AG08396 (cell line): ENCODE data around the gene OR5C1.
"Not testable (repeated sequence)": the region's sequence is repeated elsewhere in the genome, so short reads cannot be mapped to it uniquely, and the experiment has no call there.

Source experiments
- DNase-seq: peaks from one replicate; pipeline ENCODE4 v3.0.0; 2012; ENCODE audit warnings: low spot score, mixed read lengths

OR5C1 gene

DNA sequence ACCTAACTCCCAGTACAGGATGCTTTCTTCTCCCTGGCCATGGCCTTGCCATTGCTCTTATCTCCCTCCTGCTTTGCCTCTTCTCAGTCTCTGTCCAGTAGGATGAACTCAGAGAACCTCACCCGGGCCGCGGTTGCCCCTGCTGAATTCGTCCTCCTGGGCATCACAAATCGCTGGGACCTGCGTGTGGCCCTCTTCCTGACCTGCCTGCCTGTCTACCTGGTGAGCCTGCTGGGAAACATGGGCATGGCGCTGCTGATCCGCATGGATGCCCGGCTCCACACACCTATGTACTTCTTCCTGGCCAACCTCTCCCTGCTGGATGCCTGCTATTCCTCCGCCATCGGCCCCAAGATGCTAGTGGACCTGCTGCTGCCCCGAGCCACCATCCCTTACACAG lies at the start of gene OR5C1:
Gene OR5C1, plus strand, starts transcription at position 103 of the 400 bp plus-strand sequence. Its CDS starts 0 bp downstream, at position 103.
- DNase-seq, result no peak

DNA sequence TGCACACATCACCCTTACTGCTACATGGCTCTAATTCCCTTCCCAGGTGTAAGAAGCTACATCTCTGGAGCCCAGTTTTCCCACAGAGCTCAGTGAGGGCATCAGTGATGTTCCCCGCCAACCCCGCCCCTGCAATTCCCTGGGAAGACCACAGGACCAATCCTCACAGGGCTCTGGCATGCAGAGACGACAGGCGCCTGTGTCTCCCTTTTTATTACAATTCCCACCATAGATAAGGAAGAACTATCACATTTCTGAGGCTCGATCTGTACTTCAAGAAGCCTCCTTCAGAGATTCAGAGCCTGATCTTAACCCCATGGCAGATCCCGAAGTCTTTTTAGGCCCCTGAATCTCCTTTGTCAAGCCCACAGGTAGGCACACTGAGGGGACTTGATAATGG lies 46.7 kb upstream of the OR5C1 start, which contains the start of gene OR1L6:
Gene OR1L6, plus strand, starts transcription at position 301 of the 400 bp plus-strand sequence. CDS start 7,545 bp downstream, outside the sequence.
- DNase-seq, result no peak

DNA sequence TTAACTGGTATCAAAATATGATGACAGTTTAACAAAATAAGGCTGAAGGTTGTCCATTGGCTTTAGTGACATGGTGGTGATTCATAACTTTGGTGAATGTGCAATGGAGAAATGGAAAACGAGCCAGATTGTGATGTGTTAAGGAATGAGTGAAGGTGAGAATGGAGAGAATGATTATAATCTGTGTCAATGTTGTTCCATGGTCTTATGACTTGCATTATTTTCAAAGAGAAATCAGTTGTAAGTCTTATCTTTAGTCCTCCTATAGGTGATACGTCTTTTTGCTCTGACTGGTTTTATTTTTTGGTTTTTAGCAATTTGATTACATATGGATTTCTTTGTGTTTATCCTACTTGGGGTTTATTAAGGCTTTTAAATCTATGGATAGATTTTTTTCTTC lies 33.9 kb upstream of the OR5C1 start:
- DNase-seq, result no peak

DNA sequence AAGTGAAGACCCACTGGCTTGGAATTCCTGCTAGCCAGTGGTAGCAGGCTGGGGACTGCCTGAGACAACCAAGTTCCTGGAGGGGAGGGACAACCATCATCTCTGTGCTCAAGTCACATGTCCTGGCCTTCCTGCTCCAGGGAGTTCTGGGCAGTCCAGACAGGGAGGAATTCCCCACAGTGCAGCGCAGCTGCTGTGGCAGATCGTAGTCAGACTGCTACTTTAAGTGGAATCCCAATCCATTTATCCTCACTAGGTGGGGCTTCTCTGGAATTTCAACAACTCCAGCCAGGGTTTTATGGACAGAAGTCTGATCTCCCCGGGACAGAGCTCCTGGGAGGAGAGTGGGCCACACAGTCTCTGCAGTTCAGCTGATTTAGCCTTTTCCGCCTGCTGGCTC lies 20.9 kb upstream of the OR5C1 start:
- no peak for DNase-seq

DNA sequence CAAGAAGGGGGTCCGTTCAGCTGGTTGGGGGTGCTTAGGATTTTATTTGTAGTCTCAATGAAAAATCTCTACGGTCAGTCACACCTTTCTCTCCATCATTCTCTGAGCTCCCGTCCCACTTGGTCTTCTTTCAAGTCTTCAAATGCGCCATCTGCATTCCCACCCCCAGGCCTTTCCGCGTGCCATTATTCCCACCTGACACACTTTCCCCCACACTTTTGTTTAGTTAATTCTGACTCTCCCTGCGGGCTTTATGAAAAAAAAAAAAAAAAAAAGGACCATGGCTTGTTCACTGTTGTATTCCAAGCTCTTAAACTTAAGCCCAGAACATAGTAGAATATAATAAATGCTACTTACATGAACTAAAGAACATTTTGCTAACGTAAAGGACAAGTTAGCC lies 11.7 kb upstream of the OR5C1 start:
- DNase-seq, result no peak

DNA sequence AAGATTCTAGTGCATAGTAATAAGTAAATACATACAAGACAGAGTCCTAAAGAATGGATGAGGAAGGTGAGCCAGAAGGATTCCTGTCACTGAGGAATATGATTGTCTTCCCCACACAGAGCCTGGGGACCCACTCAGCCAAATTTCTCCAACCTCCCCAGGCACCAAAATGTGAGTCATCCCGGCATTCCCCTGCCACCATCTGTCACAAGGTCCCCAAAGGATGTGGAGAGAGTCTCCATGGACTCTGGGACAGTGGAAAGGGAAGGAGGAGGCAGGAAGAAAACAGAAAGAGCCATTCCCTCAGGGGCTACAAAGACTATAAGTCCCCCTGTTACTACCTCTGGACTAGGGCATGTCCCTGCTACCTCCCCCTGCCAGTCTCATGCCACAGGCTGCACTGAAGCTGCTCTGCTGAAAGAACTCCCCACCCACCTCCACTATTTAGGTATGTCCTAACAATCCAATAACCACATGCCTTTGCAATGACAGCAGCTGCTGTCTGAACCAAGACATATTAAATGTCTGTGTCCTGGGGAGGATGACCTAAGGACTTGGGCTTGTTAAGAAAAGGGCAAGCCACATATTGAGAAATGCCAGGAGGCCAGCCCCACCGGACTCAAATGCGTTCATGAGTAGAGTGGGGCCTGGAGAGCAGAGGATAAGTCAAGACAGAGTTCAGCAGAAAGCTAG lies 10.7 kb upstream of the OR5C1 start:
- peak; percentile 80 for DNase-seq

DNA sequence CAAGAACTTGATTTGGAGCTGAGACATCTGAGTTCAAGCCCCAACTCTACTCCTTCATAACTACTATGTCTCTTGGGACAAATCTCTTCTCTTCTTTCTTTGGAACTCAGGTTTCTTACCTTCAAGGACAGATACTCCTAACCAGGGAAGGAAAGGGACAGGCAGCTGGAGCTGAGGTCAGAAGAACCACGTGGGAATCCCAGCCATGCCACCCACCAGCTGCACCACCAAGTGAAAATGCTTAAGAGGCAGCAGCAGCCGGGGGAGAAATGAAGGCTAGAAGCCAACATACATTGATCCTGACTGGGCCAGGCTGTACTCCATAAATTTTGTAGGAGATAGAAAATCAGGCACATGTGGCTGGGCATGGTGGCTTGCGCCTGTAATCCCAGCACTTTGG lies 9.6 kb upstream of the OR5C1 start:
- DNase-seq, result no peak

DNA sequence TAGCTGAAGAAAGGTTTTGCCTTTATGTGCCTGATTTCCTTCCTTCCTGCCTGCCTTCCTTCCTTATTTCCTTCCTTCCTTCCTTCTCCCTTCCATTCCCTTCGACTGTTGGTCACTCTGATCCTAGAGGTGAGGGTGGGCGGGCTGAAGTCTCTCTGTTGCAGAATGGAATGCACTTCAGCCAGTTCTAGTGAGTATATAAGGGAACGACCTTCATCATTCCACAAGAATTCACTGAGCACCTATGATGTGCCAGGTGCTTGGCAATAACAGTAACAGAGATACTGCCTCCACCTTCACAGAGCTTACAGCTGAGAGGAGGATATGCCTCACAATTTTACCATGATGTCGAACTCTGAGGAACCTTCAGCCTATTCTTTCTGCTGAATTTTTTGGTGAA lies 8.7 kb upstream of the OR5C1 start:
- no peak for DNase-seq

DNA sequence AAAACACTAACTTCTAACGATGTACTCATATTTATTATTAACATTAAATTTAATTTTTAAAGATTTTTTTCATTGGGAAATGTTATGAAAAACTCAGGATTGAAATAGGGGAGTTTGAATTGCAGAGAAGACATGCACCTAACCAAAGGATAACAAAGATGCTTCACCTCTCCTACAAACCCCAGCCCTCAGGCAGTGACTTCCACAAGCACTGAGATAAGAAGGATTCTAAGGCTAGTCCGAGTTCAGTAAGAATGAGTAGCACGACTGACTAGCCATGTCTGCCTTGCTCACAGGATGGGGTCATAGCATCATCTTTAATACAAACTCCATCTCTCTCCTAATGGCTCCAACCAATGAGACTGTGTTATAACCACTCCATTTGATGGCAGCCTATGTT lies 7.1 kb upstream of the OR5C1 start:
- no peak for DNase-seq

DNA sequence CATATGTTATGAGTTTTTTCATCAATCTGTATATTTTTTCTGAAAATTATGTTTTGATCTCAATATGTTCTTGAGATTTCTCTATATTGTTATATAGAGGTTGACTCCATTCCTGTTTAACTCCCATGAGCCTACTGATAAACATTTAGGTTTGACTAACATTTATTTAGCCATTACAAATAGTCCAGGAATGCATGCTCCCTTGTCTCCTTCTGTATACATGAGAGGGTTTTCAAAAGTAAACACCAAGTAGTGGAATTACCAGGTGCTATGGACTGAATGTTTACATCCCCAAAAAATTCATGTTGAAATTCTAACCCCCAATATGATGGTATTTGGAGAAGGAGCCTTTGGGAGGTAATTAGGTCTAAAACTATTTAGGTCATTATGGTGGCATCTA lies 3.5 kb upstream of the OR5C1 start:
- no peak for DNase-seq

DNA sequence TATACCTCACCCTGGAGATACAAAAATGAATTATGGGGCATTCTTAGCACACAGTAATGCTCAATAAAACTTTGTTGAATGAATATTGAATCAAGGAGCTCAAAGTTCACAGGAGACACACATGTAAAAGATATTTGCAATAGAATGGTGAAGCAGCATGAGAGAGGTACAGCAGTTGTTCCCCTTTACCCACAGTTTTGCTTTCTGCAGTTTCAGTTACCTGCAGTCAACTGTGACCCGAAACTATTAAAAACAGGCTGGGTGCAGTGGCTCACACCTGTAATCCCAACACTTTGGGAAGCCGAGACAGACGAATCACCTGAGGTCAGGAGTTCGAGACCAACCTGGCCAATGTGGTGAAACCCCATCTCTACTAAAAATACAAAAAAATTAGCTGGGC lies 2.4 kb upstream of the OR5C1 start:
- no peak for DNase-seq

DNA sequence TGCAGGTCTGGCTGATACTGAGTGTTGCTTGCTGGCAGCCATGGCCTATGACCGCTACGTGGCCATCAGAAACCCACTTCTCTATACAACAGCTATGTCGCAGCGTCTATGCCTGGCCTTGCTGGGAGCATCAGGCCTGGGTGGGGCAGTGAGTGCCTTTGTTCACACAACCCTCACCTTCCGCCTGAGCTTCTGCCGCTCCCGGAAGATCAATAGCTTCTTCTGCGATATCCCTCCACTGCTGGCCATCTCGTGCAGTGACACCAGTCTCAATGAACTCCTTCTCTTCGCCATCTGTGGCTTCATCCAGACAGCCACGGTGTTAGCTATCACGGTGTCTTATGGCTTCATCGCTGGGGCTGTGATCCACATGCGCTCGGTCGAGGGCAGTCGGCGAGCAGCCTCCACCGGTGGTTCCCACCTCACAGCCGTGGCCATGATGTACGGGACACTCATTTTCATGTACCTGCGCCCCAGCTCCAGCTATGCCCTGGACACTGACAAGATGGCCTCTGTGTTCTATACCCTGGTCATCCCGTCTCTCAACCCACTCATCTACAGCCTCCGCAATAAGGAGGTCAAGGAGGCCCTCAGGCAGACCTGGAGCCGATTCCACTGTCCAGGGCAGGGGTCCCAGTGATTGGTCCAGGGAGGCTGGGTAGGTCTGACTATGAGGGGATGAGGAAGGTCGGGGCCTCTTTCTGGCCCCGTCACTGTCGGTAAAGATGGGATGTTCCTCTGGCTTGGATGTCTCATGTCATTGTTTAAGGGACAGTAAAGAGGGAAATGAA lies 718 bp downstream of the OR5C1 start:
- no peak for DNase-seq

DNA sequence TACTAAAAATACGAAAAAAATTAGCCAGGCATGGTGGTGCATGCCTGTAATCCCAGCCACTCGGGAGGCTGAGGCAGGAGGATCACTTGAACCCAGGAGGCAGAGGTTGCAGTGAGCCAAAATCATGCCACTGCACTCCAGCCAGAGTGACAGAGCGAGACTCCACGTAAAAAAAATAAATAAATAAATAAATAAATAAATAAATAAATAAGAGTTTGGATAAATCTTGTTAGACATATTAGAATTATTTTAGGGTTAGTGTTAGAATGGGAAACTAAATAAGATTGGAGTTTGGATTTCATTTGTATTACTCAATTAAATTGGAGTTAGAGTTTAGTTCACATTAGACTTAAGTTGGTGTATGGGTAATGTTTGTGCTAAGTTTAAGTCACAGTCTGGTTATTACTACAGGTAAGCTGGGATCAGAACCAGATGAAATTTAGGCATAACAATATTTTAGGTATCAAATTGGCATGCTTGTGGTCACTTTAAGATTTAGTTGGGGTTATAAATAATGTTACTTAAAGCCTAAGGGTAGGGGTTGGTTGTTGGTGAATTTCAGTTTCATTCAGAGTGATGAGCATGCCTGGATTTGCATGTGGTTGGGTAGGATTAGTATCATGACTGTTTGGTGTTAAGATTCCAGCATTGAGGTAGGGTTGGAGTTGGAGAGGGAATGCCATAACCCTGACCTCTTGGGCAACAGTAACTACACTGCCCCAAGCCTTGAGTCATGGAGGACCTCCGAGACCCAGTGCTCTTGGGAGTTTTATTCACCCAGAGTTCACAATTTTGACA lies 3.3 kb downstream of the OR5C1 start:
- no peak for DNase-seq

DNA sequence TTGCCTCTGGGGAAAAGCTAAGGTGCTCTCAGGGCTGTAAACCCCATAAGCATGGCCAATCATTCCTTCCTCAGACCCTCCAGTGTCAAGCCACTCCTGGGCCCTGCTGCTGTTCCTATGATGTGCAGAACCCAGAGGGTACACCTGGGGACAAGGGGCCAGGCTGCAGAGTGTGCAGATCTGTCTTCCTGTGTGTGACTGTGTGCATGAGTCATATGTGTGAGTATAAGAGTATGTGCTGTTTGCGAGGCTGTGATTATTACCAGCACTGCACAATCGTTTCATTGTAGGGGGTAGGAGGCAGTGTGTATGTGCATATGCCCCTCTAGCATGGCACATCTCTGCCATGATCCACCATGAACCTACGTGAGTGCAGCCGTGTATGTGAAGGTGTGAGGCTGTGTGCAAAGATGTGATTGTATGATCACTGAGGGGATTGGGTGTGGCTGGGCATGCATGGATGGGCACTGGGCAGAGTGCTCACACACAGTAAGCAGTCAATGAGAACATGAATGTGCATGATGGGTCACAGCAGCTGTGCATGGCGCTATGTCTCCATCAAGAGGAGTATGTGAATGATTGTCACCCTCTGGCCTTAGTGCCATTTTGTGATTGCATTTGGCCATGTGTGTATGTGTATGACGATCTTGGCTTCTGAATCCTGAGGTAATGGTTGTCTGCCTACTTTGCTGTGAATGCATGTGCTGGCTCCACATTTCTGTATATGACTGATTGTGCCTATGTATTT lies 8.8 kb downstream of the OR5C1 start:
- DNase-seq, result no peak

DNA sequence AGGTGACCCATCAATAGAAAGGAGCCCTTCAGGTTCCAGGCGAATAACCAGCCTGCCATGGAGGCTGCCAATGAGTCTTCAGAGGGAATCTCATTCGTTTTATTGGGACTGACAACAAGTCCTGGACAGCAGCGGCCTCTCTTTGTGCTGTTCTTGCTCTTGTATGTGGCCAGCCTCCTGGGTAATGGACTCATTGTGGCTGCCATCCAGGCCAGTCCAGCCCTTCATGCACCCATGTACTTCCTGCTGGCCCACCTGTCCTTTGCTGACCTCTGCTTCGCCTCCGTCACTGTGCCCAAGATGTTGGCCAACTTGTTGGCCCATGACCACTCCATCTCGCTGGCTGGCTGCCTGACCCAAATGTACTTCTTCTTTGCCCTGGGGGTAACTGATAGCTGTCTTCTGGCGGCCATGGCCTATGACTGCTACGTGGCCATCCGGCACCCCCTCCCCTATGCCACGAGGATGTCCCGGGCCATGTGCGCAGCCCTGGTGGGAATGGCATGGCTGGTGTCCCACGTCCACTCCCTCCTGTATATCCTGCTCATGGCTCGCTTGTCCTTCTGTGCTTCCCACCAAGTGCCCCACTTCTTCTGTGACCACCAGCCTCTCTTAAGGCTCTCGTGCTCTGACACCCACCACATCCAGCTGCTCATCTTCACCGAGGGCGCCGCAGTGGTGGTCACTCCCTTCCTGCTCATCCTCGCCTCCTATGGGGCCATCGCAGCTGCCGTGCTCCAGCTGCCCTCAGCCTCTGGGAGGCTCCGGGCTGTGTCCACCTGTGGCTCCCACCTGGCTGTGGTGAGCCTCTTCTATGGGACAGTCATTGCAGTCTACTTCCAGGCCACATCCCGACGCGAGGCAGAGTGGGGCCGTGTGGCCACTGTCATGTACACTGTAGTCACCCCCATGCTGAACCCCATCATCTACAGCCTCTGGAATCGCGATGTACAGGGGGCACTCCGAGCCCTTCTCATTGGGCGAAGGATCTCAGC lies 11.6 kb downstream of the OR5C1 start, which contains the start of gene OR1K1:
Gene OR1K1, plus strand, starts transcription at position 58 of the 995 bp plus-strand sequence. Its CDS starts 0 bp downstream, at position 58.
- no peak for DNase-seq

DNA sequence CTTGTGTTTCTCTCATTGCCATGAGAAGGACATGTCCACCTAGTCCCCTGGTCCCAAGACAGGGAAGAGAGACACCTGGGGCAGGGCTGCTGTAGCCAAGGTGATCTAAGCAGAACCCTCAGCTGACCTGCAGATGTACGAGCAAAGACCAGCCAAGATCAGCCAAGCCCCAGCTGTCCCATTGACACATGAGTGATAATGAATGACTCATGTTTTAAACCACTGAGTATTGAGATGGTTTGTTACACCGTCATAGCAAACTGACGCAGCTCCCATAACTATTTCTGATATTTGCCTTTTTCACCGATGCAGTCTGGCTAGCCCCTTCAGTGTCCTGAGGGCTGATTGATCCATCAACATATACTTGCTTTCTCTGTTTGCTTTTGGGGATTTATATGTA lies 17.9 kb downstream of the OR5C1 start:
- DNase-seq, result no peak

DNA sequence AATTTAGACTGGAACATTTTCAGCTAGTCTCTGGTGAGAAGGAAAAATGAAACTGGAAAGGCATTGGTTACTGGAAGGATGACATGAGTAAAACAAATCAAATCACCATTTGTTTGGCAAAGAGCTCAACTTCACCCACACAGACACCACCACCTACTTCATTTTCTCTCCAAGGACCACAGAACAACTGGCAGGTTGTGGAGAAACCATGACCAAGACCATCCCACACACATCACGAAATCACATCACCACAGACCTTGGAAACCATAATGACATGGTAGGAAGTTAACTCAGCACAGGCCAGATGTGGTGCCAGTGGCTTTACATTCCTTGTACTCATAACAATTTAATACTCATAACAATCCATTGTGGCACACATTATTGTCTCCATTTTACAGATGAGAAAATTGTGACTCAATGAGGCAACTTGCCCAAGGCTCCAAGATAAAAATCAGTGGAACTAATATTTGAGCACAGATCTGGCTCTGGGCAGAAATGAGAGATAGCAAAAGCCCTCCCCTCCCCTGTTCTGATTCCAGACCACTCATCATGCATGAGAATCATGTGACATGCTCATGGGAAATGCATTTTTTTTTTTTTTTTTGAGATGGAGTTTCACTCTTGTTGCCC lies 18.7 kb downstream of the OR5C1 start:
- no peak for DNase-seq

DNA sequence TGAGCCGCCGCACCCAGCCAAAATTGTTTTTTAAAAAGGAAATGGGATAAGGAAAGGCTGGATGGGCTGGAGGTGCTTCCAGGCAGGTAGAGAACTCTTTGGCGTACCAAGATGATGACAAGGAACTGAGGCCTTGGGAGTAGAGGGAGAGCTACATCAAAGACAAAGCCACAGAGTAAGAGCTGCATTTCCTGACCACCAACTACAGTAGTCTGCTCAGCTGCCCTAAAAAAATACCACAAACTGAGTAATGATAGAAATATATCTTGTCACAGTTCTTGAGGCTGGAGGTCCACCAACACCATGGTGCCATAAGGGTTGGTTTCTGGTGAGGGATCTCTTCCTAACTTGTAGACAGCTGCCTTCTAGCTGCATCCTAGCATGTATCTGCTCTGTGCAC lies 19.4 kb downstream of the OR5C1 start:
- no peak for DNase-seq

DNA sequence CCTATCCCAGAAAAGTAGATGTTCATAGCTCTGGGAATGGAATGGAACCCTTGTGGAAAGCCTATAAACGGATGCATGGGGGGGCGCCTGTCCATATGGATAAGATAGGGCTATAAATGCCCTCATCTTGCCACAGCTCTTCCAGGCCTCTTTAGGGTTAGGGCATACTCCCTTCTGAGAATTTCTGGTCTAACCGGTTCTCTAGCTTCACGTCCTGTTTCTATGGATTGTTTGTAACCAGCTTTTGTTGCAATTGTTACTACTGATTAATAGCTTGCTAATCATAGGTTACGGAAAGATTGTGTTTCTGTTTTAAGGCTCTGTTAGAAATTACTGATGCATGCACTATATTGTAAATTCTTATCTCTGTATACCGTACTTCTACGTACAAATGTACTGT lies 20.5 kb downstream of the OR5C1 start:
- not testable (repeated sequence) for DNase-seq

DNA sequence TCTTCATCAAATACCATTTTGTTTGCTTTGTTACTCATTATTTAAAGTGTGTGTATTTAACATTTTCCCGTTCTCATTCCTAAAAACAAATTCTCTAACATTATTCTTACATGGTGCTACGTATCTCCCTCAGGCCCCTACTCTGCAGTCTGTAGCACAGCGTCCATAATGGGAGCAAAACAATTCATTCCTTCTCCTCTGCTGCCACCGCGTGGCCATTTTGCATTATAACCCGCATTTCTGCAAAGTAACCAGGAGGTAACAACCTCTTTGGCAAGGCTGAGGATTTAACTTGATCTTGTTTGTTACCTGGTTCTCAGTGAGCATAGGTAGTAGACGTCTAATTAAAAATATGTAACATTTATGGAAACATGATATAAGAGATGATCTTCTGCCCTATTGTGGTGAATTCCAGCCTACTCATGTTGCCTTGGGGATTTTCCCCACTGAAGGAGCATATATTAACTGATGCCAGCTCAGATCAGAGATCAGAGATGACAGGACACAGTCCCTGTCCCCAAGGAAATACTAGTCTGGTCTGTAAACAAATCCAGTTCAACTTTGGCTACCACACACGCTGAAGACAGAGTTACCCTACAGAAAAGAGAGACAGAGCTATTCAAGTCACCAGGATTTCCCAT lies 21.7 kb downstream of the OR5C1 start:
- DNase-seq, result peak; percentile 74
